HG03139 (cell line): ENCODE data around the gene LYPLAL1.
"Not testable (repeated sequence)": the region's sequence is repeated elsewhere in the genome, so short reads cannot be mapped to it uniquely, and the experiment has no call there.

ENCODE experiments used
- ATAC-seq: cut with Tn5 transposase; IDR thresholded peaks from one replicate; pipeline ENCODE4 v1.9.1; 2021; ENCODE audit not compliant: unreplicated experiment

LYPLAL1 gene

DNA sequence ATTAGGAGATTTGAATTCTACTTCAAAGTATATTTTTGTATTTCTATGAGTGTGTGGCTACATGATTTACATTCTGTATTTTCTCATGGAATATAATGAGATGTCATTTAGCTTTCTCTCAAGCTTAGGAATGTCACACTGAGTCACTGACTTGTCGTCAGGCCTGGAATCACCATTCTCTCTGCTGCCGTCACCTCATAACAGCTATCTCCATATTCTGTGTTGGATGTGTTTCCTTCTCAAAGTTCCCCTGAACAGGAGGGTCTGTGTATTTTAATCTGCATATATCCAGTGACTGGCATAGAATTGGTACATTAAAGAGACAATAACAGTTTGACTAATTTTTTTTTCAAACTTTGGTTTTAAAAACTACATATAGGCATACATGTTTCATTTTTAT, 35.9 kb downstream of the LYPLAL1 start:
- no peak for ATAC-seq

- ATAC-seq = no peak
Observed at GRCh38 chr1:219210067-219210466, 36.4 kb downstream of the LYPLAL1 start.

DNA sequence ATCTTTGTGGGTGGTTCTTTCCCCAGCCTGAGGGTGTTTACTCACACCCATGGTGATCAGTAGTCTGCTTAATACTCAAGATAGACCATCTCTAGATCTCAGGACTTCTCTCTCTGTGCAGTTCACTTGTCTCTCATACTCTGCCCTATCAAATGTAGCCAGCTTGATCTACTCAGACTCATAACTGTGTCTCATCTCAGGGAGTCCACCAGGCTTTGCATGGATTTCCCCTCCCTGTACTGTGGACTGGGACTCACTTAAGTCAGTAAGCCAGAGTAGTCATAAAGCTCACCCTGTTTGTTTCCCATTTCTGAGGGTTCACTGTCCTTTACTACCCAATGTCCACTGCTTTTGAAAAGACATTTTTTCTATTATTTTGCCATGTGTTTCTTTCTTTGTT, 41.8 kb downstream of the LYPLAL1 start:
- ATAC-seq = no peak

GRCh38 chr1:219220945-219221344, 47.3 kb downstream of the LYPLAL1 start:
- ATAC-seq = peak; percentile 86

DNA sequence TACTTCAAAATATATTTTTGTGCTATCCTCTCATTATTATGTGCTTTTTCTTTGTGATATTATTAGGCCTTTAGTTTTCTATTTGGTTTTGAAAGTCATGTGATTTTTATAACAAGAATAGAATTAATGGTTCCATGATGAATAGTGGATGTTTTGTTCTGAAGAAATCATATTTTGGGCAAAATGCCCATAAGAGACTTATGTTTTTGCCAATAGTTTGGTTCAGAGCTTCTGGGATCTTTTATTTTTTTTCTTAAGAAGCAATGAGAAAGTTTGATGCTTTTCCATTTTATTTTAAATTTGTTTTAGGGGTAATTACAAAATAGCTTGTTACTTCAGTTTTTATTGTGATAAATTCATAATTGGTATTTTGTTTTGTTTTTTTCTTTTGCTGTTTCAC, 49.8 kb downstream of the LYPLAL1 start:
- no peak for ATAC-seq

- ATAC-seq = no peak
Observed at GRCh38 chr1:219226196-219226595, 52.5 kb downstream of the LYPLAL1 start.

- no peak for ATAC-seq
Observed at GRCh38 chr1:219227360-219228057, 53.8 kb downstream of the LYPLAL1 start.

DNA sequence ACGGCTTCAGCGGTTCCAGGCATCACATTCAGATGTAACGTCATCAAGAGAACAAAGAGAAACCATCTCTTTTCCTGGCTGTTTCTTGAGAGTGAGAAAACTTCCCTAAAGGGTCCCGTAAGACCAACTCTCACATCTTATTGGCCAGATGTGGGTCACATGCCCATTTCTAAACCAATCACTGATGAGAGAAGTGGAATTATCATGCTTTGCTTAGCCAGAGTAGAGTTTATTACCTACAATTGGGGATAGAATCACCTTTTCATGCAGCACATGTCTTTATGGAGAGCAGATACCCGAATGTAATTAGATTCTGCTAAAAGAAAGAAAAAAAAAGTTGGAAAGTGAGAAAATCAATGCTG, 54.4 kb downstream of the LYPLAL1 start:
- no peak for ATAC-seq

DNA sequence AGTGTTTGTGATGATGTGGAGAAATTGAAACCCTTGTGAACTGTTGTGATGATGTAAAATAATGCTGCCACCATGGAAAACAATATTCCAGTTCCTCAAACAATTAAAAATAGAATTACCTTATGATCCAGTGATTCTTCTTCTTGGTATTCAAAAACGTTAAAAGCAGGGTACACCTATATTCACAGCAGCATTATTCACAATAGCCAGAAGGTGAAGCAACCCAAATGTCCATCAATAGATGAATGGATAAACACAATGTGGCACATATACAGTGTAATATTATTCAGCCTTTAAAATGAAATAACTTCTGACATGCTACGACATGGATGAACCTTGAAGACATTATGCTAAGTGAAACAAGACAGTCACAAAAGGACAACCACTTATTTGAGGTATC, 59.2 kb downstream of the LYPLAL1 start:
- ATAC-seq = no peak

GRCh38 chr1:219235903-219236481, 62.3 kb downstream of the LYPLAL1 start:
- ATAC-seq = no peak

DNA sequence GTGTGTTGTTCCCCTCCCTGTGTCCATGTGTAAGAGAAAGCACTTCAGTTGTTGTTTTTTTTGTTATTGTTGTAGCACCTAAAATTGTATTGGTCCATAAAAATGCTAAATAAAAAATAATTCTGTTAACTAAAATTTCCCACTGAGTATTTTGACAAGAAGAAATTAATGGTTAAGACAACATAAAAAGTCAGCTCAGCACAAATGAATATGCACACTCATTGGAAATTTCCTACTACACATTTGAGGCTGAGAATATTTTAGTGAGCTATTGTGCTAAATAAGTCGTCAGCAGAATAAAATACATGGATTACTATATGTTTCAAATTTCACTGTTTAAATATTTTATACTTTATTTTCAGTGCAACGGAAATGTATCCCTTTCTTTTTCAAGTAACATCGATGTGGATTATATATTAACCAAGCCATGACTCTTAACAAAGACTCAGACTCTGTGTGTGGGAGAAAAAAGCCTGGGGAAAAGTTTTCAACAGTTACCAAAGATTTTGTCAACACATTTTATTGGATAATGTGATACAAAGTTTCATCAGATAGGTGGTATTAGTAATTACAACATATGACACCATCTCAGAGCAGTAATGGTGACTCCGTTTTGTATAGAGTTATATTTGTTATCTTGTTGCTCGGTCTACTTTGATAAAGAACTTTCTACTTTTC, 63.4 kb downstream of the LYPLAL1 start:
- no peak for ATAC-seq

DNA sequence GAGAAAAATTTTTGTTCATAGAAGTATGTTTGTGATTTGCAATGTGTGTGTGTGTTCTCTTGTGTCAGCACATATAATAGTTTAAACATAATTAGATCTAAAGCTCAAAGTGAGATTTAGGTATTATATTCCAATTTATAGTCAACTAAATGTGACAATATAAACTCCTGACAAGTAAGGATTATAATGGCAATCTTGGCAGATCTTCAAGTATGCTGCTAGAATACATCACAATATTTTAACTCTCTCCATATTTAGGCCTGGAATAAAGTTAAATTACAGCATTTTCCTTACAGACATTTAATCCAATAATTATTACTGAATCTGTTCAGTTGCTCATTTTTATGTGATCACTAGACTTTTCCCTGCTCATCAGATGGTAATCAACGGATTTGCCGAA, 65.8 kb downstream of the LYPLAL1 start:
- no peak for ATAC-seq

DNA sequence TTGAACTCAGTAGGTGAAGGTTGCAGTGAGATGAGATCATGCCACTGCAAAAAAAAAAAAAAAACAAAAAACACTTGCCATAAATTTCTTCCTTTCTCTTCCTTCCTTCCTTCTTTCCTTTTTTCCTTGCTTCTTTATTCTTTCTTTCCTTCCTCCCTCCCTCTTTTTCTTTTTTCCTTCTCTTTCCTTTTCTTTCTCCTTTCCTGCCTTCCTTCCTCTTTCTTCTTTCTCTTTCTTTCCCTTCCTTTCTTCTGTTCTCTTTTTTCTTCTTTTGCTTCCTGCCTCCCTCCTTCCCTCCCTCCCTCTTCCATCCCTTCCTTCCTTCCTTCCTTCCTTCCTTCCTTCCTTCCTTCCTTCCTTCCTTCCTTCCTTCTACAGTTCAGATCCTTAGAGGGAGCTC, 71.2 kb downstream of the LYPLAL1 start:
- no peak for ATAC-seq

DNA sequence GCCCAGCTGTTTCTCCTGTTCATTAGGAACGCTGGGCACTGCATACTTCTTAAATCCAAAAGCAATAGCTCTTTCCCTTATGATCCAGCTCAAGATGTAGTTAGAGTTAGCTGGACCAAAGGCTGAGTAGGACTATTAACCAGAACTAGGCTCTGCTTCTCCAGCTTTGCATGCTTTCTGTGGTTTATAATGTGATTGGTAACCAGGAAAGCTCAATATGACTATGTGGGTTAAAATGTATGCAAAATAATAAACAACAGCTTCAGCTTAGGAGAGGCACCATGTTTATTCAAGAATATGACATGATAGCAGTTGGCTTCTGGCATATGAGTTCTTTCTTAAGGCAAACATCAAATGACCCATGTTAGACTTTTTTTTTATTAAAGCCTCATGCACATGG, 73.8 kb downstream of the LYPLAL1 start:
- no peak for ATAC-seq

GRCh38 chr1:219250468-219250867, 76.8 kb downstream of the LYPLAL1 start:
- not testable (repeated sequence) for ATAC-seq

DNA sequence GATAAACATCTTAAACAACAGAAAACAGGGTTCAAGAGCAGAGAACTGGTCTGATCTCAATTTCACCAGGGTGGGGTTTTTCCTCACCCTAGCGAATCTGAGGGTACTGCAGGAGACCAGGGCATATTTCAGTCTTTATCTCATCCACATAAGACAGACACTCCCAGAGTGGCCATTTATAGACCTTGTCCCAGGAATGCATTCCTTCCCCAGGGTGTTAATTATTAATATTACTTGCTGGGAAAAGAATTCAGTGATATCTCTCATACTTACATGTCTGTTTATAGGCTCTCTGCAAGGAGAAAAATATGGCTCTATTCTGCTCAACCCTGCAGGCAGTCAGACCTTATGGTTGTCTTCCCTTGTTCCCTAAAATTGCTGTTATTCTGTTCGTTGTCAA, 84.1 kb downstream of the LYPLAL1 start:
- no peak for ATAC-seq

GRCh38 chr1:219261454-219261853, 87.8 kb downstream of the LYPLAL1 start:
- ATAC-seq = no peak
